ENCODE measurements around the gene PRSS37. TPM values are rescaled to one million over a fixed set of nuclear protein-coding genes. Genes with fewer than 3 reads are reported as not detected.

Gene PRSS37
- total RNA-seq, 1 experiment from 2014 or later = not detected

DNA sequence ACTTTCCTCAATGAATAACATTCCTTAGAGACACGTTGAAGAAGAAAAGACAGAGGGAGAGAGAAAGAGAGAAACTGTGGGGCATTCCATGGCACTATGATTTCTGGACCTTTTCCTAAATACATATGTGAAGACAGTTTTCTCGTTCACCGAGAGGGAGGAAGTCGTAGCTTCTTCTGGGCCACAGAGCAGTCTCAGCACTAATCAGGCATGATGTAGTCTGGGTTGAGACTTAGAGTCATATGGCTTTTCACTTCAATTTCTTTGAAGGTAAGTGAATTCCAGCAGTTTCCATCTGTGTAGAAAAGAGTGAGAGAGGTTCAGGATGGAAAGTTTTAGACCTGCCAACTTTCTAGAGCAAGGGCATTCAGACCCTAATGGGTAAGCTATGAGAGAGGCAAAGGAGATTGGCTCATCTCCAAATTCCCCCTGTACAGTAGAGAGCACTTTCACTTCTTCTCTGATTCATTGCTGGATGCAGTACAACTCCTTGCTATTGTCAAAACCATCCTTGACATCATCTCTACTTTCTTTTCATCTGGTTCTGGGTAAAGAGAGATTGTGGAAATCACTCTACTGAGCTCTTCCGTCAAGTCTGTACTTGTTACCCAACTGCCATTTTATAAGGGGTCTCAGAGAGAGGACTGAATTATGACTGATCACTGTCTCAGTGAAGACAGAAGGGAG, 43.4 kb upstream of the PRSS37 start:
- Histone ChIP-seq H3K9me3 (ENCODE audit: control insufficient read depth, insufficient read depth, low read depth, low read length) (no peaks in the 10 kb centered on the region), H3K36me3 (ENCODE audit: control insufficient read depth, insufficient read depth, low read length) (no peaks in the 10 kb centered on the region), H3K27me3 (ENCODE audit: control insufficient read depth, insufficient read depth, low read length) (no peaks in the 10 kb centered on the region), H3K27ac (ENCODE audit: low read length) (no peak overlapping the region), H3K4me1 (ENCODE audit: control insufficient read depth, insufficient read depth, low read length) (no peaks in the 10 kb centered on the region), H3K4me3 (ENCODE audit: low read depth in 2 of 2, low read length in 2 of 2) (no peak overlapping the region)
- no peak for ATAC-seq
- in situ Hi-C loops (cut with HindIII; ENCODE audit: low pct_unique_long_range_greater_than_20kb, low sequenced_read_pairs) = no loop called here
- POLR2A ChIA-PET = no interaction called here
- CTCF ChIA-PET = no interaction called here
- BruUV-seq (replicated peaks) = no TSS peak
- intact Hi-C loops (cut with micrococcal nuclease; ENCODE audit: unreplicated experiment) = no loop called here
- no peak for DNase-seq (ENCODE audit: low read depth, low spot score)
- no peak for TF ChIP-seq REST (IDR thresholded peaks at IDR 0.05; ENCODE audit: insufficient read depth in 1 of 2, low read depth in 2 of 2, low read length in 1 of 2)
- TF ChIP-seq TCF7L2 (IDR thresholded peaks at IDR 0.05; ENCODE audit: low read depth, low read length) = no peak
- TF ChIP-seq, protein P1, sequence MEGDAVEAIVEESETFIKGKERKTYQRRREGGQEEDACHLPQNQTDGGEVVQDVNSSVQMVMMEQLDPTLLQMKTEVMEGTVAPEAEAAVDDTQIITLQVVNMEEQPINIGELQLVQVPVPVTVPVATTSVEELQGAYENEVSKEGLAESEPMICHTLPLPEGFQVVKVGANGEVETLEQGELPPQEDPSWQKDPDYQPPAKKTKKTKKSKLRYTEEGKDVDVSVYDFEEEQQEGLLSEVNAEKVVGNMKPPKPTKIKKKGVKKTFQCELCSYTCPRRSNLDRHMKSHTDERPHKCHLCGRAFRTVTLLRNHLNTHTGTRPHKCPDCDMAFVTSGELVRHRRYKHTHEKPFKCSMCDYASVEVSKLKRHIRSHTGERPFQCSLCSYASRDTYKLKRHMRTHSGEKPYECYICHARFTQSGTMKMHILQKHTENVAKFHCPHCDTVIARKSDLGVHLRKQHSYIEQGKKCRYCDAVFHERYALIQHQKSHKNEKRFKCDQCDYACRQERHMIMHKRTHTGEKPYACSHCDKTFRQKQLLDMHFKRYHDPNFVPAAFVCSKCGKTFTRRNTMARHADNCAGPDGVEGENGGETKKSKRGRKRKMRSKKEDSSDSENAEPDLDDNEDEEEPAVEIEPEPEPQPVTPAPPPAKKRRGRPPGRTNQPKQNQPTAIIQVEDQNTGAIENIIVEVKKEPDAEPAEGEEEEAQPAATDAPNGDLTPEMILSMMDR (IDR thresholded peaks at IDR 0.05) = no peak
- TF ChIP-seq POLR2AphosphoS5 (IDR thresholded peaks at IDR 0.05; ENCODE audit: low read depth, low read length) = no peak
- no peak for TF ChIP-seq SIN3A (IDR thresholded peaks at IDR 0.05; ENCODE audit: borderline replicate concordance, insufficient read depth, low read depth, low read length)

DNA sequence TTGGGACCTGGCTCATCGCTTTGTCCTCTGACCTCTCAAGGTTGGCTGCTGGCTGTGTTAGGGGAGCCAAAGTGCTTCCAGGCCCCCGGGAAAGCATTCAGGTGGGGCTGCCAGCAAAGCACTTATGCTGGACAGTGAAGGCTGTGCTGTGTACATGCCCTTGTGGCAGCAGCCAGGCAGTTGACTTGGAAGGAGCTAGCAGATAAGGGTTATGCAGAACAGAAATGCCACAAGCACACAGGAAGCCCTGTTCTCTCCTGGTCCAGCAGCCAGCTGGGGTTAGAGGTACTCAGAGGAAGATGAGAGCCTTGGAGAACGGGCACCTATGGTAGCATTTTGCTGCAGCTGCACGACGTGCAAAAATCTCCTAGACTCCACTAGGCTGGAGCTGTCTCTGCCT, 39.7 kb upstream of the PRSS37 start:
- CTCF ChIA-PET = no interaction called here
- in situ Hi-C loops (cut with HindIII; ENCODE audit: low pct_unique_long_range_greater_than_20kb, low sequenced_read_pairs) (no loop called here), intact Hi-C loops (cut with micrococcal nuclease; ENCODE audit: unreplicated experiment) (no loop called here)
- Histone ChIP-seq H3K27me3 (ENCODE audit: control insufficient read depth, insufficient read depth, low read length) (no peaks in the 10 kb centered on the region), H3K9me3 (ENCODE audit: control insufficient read depth, insufficient read depth, low read depth, low read length) (no peaks in the 10 kb centered on the region), H3K4me1 (ENCODE audit: control insufficient read depth, insufficient read depth, low read length) (no peaks in the 10 kb centered on the region), H3K36me3 (ENCODE audit: control insufficient read depth, insufficient read depth, low read length) (no peaks in the 10 kb centered on the region), H3K27ac (ENCODE audit: low read length) (no peak overlapping the region), H3K4me3 (ENCODE audit: low read depth in 2 of 2, low read length in 2 of 2) (no peak overlapping the region)
- POLR2A ChIA-PET = no interaction called here
- no peak for TF ChIP-seq TCF7L2 (IDR thresholded peaks at IDR 0.05; ENCODE audit: low read depth, low read length)
- TF ChIP-seq, protein P1 (IDR thresholded peaks at IDR 0.05) = no peak
- no peak for TF ChIP-seq REST (IDR thresholded peaks at IDR 0.05; ENCODE audit: insufficient read depth in 1 of 2, low read depth in 2 of 2, low read length in 1 of 2)
- no peak for TF ChIP-seq POLR2AphosphoS5 (IDR thresholded peaks at IDR 0.05; ENCODE audit: low read depth, low read length)
- TF ChIP-seq SIN3A (IDR thresholded peaks at IDR 0.05; ENCODE audit: borderline replicate concordance, insufficient read depth, low read depth, low read length) = no peak
- ATAC-seq (no peak), DNase-seq (ENCODE audit: low read depth, low spot score) (no peak)
- no TSS peak for BruUV-seq (replicated peaks)

All from Panc1 (cell line).